Colonic mucosa (tissue), 4 donors: Measurements from ENCODE around the gene FAM222A. TPM values are rescaled to one million over a fixed set of nuclear protein-coding genes. Genes with fewer than 3 reads are reported as not detected.

Experiments used
- DNase-seq: peaks from one replicate; pipeline ENCODE4 v3.0.0-alpha.2; 2020
- H3K27ac ChIP-seq: fragments of 200-600 bp; one replicate; pipeline ENCODE4 v1.8.0; 2021
- H3K27me3 ChIP-seq: fragments of 200-600 bp; one replicate; pipeline ENCODE4 v1.8.0; 2021
- H3K36me3 ChIP-seq: fragments of 200-600 bp; one replicate; pipeline ENCODE4 v1.8.0; 2021
- H3K4me1 ChIP-seq: fragments of 200-600 bp; one replicate; pipeline ENCODE4 v1.8.0; 2021; ENCODE audit warnings: mild to moderate bottlenecking
- H3K4me3 ChIP-seq: fragments of 200-600 bp; one replicate; pipeline ENCODE4 v1.8.0; 2021
- H3K9ac ChIP-seq, 2 donors: one replicate each; pipeline ENCODE4 v1.7.0; 2013; ENCODE audit warnings: control low read depth in 2 of 2, low read depth in 2 of 2, low read length in 2 of 2
- H3K9me3 ChIP-seq: fragments of 200-600 bp; one replicate; pipeline ENCODE4 v1.8.0; 2021
- intact Hi-C: fragments of 100-400 bp; cut with DNase I; formaldehyde crosslinking; loops from one replicate; pipeline ENCODE4 v1.14.1; 2022
- total RNA-seq, 2 donors: library from RNA; stranded (reverse); fragmentation: NEBNext Ultra II Directional in 1 of 2; extraction: Animal tissue kit (Norgen Biotek cat#: 25700) in 1 of 2; gene quantifications; one replicate each; pipeline ENCODE4 v1.2.1, GENCODE V29; 2021
- TF ChIP-seq, protein P1 (sequence below): fragments of 200-600 bp; IDR thresholded peaks from one replicate; pipeline ENCODE4 v1.8.0; 2022; ENCODE audit warnings: antibody characterized with exemption, mild to moderate bottlenecking
- donor health status: healthy.
- donor health status: DM: no; HTN: no; CAD: no.
- donor health status: DM: no; HTN: no; CAD: no.

The FAM222A gene
- total RNA-seq, 2 donors from 2014 or later = 3.9 to 5.5 TPM

GRCh38 chr12:109679501-109680263 is 33.9 kb upstream of the FAM222A start:
- Histone ChIP-seq H3K27me3 (no peaks in the 10 kb centered on the region), H3K4me1 (no peaks in the 10 kb centered on the region), H3K9me3 (no peaks in the 10 kb centered on the region), H3K36me3 (no peaks in the 10 kb centered on the region), H3K27ac (no peak overlapping the region), H3K4me3 (no peak overlapping the region), H3K9ac (no peak overlapping the region)
- intact Hi-C loops = no loop called here
- DNase-seq = peak; percentile 24
- TF ChIP-seq, protein P1, sequence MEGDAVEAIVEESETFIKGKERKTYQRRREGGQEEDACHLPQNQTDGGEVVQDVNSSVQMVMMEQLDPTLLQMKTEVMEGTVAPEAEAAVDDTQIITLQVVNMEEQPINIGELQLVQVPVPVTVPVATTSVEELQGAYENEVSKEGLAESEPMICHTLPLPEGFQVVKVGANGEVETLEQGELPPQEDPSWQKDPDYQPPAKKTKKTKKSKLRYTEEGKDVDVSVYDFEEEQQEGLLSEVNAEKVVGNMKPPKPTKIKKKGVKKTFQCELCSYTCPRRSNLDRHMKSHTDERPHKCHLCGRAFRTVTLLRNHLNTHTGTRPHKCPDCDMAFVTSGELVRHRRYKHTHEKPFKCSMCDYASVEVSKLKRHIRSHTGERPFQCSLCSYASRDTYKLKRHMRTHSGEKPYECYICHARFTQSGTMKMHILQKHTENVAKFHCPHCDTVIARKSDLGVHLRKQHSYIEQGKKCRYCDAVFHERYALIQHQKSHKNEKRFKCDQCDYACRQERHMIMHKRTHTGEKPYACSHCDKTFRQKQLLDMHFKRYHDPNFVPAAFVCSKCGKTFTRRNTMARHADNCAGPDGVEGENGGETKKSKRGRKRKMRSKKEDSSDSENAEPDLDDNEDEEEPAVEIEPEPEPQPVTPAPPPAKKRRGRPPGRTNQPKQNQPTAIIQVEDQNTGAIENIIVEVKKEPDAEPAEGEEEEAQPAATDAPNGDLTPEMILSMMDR = no peak

DNA sequence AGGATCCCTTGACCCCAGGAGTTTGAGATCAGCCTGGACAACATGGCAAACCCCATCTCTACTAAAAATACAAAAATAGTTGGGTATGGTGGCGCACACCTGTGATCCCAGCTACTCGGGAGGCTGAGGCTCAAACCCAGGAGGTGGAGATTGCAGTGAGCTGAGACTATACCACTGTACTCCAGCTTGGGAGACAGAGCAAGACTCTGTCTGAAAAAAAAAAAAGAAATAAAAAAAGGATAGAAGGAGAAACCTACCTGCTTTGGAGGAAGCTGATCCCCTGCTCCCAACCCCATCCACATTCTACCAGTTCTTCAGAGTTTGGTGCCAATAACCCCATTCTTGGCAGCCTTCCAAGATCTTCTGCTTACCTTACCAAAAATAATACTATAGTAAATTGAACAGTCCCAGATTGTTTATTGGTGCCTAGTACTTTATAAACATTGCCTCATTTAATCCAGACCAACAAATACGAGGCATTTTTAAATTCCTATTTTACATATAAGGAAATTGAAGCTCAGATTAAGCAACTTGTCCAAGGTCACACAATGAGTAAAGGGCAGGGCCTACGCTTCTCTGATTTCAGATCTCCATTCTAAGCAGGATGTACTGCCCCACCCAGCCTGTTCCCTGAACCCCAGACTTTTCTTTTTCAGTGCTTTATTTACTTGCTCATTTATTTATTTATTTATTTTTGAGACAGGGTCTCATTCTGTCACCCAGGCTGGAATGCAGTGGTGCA is 33.2 kb upstream of the FAM222A start:
- TF ChIP-seq, protein P1 = no peak
- Histone ChIP-seq H3K36me3 (no peaks in the 10 kb centered on the region), H3K4me3 (no peak overlapping the region), H3K9ac (no peak overlapping the region), H3K27me3 (no peaks in the 10 kb centered on the region), H3K27ac (no peak overlapping the region), H3K4me1 (no peaks in the 10 kb centered on the region), H3K9me3 (no peaks in the 10 kb centered on the region)
- peak; percentile 56 for DNase-seq
- intact Hi-C loops = no loop called here

DNA sequence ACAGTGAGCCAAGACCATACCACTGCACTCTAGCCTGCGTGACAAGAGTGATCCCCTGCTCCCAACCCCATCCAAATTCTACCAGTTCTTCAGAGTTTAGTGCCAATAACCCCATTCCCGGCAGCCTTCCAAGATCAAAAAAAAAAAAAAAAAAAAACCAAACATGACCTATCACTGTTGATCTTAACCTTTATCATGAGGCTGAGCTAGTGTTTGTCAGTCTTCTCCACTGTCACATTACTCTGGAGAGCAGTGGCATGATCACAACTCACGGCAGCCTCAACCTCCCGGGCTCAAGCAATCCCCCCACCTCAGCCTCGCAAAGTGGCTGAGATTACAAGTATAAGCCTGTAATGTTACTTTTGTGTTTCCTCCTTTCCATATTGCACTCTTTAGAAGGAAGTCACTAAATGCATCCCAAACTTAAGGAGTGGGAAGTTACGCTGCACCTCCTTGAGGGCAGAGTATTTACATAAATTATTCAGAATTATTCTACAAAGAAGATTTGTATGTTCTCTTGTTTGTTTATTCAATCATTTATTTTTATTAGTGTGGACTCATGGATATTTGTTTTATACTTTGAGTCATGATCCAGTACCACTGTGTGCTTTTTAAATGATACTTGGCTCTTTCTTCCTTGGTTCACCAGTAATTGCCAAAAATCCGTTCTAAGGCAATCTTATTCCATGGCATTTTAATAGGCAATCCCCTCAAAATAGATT is 31.5 kb upstream of the FAM222A start:
- no peak for DNase-seq
- intact Hi-C loops = no loop called here
- H3K27ac ChIP-seq = no peak overlapping the region
- TF ChIP-seq, protein P1 = no peak
- no peak overlapping the region for H3K4me3 ChIP-seq
- no peaks in the 10 kb centered on the region for H3K36me3 ChIP-seq
- no peaks in the 10 kb centered on the region for H3K4me1 ChIP-seq
- no peak overlapping the region for H3K9ac ChIP-seq
- no peaks in the 10 kb centered on the region for H3K9me3 ChIP-seq
- H3K27me3 ChIP-seq = no peaks in the 10 kb centered on the region

- Histone ChIP-seq H3K9me3 (no peaks in the 10 kb centered on the region), H3K27me3 (no peaks in the 10 kb centered on the region), H3K9ac (no peak overlapping the region), H3K4me1 (no peaks in the 10 kb centered on the region), H3K27ac (no peak overlapping the region), H3K4me3 (no peak overlapping the region), H3K36me3 (no peaks in the 10 kb centered on the region)
- intact Hi-C loops = no loop called here
- TF ChIP-seq, protein P1 = no peak
- DNase-seq = no peak
Observed at GRCh38 chr12:109682708-109683060, 30.9 kb upstream of the FAM222A start.

- Histone ChIP-seq H3K27me3 (no peaks in the 10 kb centered on the region), H3K9me3 (no peaks in the 10 kb centered on the region), H3K4me1 (no peaks in the 10 kb centered on the region), H3K9ac (no peak overlapping the region), H3K4me3 (no peak overlapping the region), H3K36me3 (no peaks in the 10 kb centered on the region), H3K27ac (no peak overlapping the region)
- intact Hi-C loops = no loop called here
- no peak for DNase-seq
- TF ChIP-seq, protein P1 = no peak
Observed at GRCh38 chr12:109683316-109683715, 30.3 kb upstream of the FAM222A start.
